ENCODE results near the gene MUC15.

The MUC15 gene

GRCh38 chr11:26510756-26511155, 61.3 kb downstream of the MUC15 start:
- ChIA-PET POLR2A (no interaction called here), CTCF (interaction anchor here (2.3 kb wide), 1 partner anchor 23 kb away, joined by 5 read pairs; no protein-coding TSS in a partner anchor)
- TF ChIP-seq, protein P1, sequence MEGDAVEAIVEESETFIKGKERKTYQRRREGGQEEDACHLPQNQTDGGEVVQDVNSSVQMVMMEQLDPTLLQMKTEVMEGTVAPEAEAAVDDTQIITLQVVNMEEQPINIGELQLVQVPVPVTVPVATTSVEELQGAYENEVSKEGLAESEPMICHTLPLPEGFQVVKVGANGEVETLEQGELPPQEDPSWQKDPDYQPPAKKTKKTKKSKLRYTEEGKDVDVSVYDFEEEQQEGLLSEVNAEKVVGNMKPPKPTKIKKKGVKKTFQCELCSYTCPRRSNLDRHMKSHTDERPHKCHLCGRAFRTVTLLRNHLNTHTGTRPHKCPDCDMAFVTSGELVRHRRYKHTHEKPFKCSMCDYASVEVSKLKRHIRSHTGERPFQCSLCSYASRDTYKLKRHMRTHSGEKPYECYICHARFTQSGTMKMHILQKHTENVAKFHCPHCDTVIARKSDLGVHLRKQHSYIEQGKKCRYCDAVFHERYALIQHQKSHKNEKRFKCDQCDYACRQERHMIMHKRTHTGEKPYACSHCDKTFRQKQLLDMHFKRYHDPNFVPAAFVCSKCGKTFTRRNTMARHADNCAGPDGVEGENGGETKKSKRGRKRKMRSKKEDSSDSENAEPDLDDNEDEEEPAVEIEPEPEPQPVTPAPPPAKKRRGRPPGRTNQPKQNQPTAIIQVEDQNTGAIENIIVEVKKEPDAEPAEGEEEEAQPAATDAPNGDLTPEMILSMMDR (IDR thresholded peaks at IDR 0.05; ENCODE audit: control extremely low read depth, extremely low read depth, low read depth, missing control alignments), result no peak
- no peak for DNase-seq (ENCODE audit: extremely low spot score)

- TF ChIP-seq, protein P1 (IDR thresholded peaks at IDR 0.05; ENCODE audit: control extremely low read depth, extremely low read depth, low read depth, missing control alignments), result no peak
- POLR2A ChIA-PET, result no interaction called here
- CTCF ChIA-PET, result interaction anchor here (2.3 kb wide), 1 partner anchor 24 kb away, joined by 5 read pairs; no protein-coding TSS in a partner anchor
Measured at GRCh38 chr11:26510164-26510563, 61.9 kb downstream of the MUC15 start.

More at GRCh38 chr11:26510164-26510563, 61.9 kb downstream of the MUC15 start:
- no peak for DNase-seq (ENCODE audit: extremely low spot score)

All from GM10248 (cell line).